Central memory CD8-positive, alpha-beta T cell (primary cell): ENCODE results near the gene ATP6V0A1.

ENCODE experiments used
- ATAC-seq: fragments of 150-1000 bp; cut with Tn5 transposase; replicated peaks from 2 replicates; pipeline ENCODE4 v1.10.0; 2022; ENCODE audit warnings: mild to moderate bottlenecking, moderate FRiP score, moderate number of reproducible peaks; ENCODE audit not compliant: poor library complexity, severe bottlenecking; ENCODE audit errors: extremely low read depth
- DNase-seq, 2 donors: peaks; one replicate each; pipeline ENCODE4 v3.0.0; 2021; ENCODE audit warnings: low spot score in 2 of 2
- H3K27ac Mint-ChIP-seq: one replicate; pipeline ENCODE4 v1.8.0; 2022; ENCODE audit warnings: low read depth, mild to moderate bottlenecking, moderate library complexity, mixed read lengths
- H3K27me3 Mint-ChIP-seq: one replicate; pipeline ENCODE4 v1.8.0; 2022; ENCODE audit warnings: mixed read lengths
- H3K36me3 Mint-ChIP-seq: one replicate; pipeline ENCODE4 v1.8.0; 2022; ENCODE audit warnings: mild to moderate bottlenecking, moderate library complexity, mixed read lengths; ENCODE audit not compliant: insufficient read depth
- H3K4me1 Mint-ChIP-seq: one replicate; pipeline ENCODE4 v1.8.0; 2022; ENCODE audit warnings: mixed read lengths
- H3K4me3 Mint-ChIP-seq: one replicate; pipeline ENCODE4 v1.8.0; 2022; ENCODE audit warnings: mild to moderate bottlenecking, moderate library complexity, mixed read lengths
- H3K9me3 Mint-ChIP-seq: one replicate; pipeline ENCODE4 v1.8.0; 2022; ENCODE audit warnings: mixed read lengths

The ATP6V0A1 gene

DNA sequence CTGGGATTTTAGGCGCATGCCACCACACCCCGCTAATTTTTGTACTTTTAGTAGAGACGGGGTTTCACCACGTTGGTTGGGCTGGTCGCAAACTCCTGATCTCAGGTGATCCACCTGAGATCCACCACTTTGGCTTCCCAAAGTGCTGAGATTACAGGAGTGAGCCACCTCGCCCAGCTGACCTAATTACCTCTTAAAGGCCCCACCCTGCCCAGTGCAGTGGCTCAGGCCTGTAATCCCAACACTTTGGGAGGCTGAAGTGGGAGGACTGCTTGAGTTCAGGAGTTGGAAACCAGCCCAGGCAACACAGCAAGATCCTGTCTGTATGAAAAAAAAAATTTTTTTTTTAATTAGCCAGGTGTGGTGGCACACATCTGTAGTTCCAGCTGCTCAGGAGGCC, 100.4 kb downstream of the ATP6V0A1 start:
- no peak for ATAC-seq
- H3K27ac Mint-ChIP-seq = no peak overlapping the region
- no peak overlapping the region for H3K4me3 Mint-ChIP-seq

DNA sequence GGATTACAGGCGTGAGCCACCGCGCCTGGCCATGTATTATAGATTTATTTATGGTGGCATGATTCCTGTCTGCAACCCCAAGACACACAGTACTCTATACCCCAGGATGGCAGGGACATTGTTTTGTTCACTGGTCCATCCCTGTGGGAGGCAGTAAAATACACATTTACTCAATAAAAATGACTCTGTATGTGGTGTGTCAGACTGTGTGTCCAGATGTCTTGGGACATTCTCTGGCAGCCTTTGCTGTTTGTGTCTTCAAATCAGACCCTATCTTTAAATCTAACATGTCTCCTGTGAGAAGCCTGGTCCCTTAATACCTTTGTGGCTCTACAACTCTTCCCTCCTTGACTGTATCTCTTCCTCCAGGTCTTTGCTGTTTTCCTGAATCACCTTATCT, 101.6 kb downstream of the ATP6V0A1 start:
- Mint-ChIP-seq H3K4me3 (no peak overlapping the region), H3K27me3 (no peaks in the 10 kb centered on the region), H3K4me1 (peaks cover 31% of the 10 kb centered on the region), H3K27ac (peak overlapping the region; percentile 44), H3K9me3 (no peaks in the 10 kb centered on the region), H3K36me3 (peaks cover 11% of the 10 kb centered on the region)
- ATAC-seq (no peak), DNase-seq (no peak)

More for the DNA sequence above, 100.4 kb downstream of the ATP6V0A1 start:
- no peak for DNase-seq
- H3K36me3 Mint-ChIP-seq = peaks cover 11% of the 10 kb centered on the region
- peaks cover 42% of the 10 kb centered on the region for H3K4me1 Mint-ChIP-seq
- no peaks in the 10 kb centered on the region for H3K27me3 Mint-ChIP-seq
- no peaks in the 10 kb centered on the region for H3K9me3 Mint-ChIP-seq

DNA sequence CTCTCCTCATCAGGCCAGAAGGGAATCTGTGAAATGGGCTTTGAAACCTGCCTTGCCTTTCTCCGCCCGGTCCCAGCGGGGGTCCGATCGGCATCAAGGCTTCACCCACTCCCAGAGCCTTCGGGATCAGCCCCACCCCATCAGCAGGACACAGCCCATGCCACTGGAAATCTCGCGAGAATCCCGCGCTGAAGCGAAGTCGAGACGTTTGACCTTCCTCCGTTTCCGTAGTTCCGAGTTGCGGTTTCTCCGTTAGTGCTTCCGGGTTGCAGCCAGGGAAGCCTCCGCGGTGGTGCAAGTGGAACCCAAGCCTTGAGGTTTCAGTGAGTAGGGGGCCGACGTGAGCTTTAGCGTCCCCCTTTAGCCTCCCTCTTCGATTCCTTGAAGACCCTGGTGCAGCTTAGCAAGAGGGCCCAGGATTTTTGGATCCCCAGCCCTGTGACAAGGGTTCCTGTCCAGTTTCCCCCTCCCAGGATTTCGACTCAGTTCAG, 103.3 kb downstream of the ATP6V0A1 start, which contains the start of gene COASY:
Gene COASY, plus strand, starts transcription at position 252 of the 491 bp plus-strand sequence. CDS start 475 bp downstream, outside the sequence.
- H3K27me3 Mint-ChIP-seq = no peaks in the 10 kb centered on the region
- DNase-seq = peak; percentile 83 to 86
- H3K36me3 Mint-ChIP-seq = peaks cover 17% of the 10 kb centered on the region
- H3K9me3 Mint-ChIP-seq = no peaks in the 10 kb centered on the region
- peaks cover 34% of the 10 kb centered on the region for H3K4me1 Mint-ChIP-seq
- ATAC-seq = peak; percentile 64
- peak within 1 kb of the TSS; percentile 96 for H3K27ac Mint-ChIP-seq
- H3K4me3 Mint-ChIP-seq = peak within 1 kb of the TSS; percentile 89

DNA sequence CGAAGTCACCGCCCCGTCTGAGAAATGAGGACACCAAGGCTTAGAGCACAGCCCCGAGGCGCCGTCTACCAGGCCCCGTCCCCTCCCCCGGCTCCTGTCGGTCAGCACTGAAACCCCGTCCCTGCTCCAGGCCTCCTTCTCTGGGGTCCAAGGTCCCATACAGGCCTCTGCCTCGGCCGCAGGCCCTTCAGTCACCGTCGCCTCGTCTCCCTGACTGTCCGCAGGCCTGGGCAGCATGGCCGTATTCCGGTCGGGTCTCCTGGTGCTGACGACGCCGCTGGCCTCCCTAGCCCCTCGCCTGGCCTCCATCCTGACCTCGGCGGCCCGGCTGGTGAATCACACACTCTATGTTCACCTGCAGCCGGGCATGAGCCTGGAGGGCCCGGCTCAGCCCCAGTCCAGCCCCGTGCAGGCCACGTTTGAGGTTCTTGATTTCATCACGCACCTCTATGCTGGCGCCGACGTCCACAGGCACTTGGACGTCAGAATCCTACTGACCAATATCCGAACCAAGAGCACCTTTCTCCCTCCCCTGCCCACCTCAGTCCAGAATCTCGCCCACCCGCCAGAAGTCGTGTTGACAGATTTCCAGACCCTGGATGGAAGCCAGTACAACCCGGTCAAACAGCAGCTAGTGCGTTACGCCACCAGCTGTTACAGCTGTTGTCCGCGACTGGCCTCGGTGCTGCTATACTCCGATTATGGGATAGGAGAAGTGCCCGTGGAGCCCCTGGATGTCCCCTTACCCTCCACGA, 103.9 kb downstream of the ATP6V0A1 start:
- peaks cover 21% of the 10 kb centered on the region for H3K36me3 Mint-ChIP-seq
- no peaks in the 10 kb centered on the region for H3K27me3 Mint-ChIP-seq
- H3K27ac Mint-ChIP-seq = peak overlapping the region; percentile 96
- H3K4me1 Mint-ChIP-seq = peaks cover 36% of the 10 kb centered on the region
- no peaks in the 10 kb centered on the region for H3K9me3 Mint-ChIP-seq
- no peak for DNase-seq
- peak overlapping the region; percentile 89 for H3K4me3 Mint-ChIP-seq
- ATAC-seq = no peak

DNA sequence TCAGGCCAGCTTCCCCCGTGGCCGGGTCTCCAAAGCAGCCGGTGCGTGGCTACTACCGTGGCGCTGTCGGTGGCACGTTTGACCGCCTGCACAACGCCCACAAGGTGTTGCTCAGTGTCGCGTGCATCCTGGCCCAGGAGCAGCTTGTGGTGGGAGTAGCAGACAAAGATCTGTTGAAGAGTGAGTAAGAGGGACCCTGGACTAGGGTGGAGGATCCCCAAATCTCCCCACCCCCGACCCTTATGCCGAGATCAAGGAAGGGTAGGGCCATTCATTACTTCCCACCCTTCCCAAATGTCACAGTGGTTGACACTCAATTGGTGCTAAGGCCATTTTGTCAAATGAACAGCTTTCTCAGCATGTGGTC, 104.4 kb downstream of the ATP6V0A1 start:
- DNase-seq (no peak), ATAC-seq (no peak)
- Mint-ChIP-seq H3K4me3 (peak overlapping the region; percentile 89), H3K36me3 (peaks cover 21% of the 10 kb centered on the region), H3K4me1 (peaks cover 41% of the 10 kb centered on the region), H3K27ac (peak overlapping the region; percentile 96), H3K9me3 (no peaks in the 10 kb centered on the region), H3K27me3 (no peaks in the 10 kb centered on the region)

DNA sequence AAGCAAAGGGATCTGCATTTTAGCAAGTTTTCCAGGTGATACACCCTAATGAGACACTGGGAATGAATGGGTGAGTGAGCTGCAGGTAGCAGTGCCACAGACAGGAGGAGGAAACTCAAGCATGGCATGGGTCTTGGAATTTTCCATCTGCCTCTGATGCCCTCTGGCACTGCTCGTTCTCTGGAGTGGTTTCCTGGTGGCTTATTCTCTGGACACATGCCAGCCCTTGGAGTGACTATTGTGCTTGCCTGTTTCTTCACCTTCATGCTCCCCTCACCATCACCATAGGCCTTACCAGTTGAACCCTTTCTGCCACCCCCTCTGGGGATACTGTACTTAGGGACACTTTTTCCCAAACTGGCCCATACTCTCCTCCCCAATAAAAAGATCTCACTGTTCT, 104.9 kb downstream of the ATP6V0A1 start:
- Mint-ChIP-seq H3K4me1 (peaks cover 43% of the 10 kb centered on the region), H3K4me3 (peak overlapping the region; percentile 89)

DNA sequence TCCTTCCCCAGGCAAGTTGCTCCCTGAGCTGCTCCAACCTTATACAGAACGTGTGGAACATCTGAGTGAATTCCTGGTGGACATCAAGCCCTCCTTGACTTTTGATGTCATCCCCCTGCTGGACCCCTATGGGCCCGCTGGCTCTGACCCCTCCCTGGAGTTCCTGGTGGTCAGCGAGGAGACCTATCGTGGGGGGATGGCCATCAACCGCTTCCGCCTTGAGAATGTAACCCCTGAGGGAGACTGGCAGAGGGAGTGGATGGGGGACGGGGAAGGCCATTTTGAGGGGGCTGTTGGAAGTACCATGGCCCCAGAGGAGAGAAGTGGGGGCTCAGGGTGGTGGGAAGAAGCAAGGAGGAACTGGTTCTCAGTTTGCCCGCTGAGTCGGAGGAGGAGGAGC, 105.3 kb downstream of the ATP6V0A1 start:
- no peak for DNase-seq
- H3K27ac Mint-ChIP-seq = peak overlapping the region; percentile 52
- peaks cover 47% of the 10 kb centered on the region for H3K4me1 Mint-ChIP-seq
- H3K36me3 Mint-ChIP-seq = peaks cover 21% of the 10 kb centered on the region
- H3K4me3 Mint-ChIP-seq = peak overlapping the region; percentile 89
- no peaks in the 10 kb centered on the region for H3K9me3 Mint-ChIP-seq
- no peak for ATAC-seq
- H3K27me3 Mint-ChIP-seq = no peaks in the 10 kb centered on the region

More for the DNA sequence above, 104.9 kb downstream of the ATP6V0A1 start:
- DNase-seq (no peak), ATAC-seq (no peak)
- Mint-ChIP-seq H3K27ac (peak overlapping the region; percentile 96), H3K9me3 (no peaks in the 10 kb centered on the region), H3K27me3 (no peaks in the 10 kb centered on the region), H3K36me3 (peaks cover 21% of the 10 kb centered on the region)

DNA sequence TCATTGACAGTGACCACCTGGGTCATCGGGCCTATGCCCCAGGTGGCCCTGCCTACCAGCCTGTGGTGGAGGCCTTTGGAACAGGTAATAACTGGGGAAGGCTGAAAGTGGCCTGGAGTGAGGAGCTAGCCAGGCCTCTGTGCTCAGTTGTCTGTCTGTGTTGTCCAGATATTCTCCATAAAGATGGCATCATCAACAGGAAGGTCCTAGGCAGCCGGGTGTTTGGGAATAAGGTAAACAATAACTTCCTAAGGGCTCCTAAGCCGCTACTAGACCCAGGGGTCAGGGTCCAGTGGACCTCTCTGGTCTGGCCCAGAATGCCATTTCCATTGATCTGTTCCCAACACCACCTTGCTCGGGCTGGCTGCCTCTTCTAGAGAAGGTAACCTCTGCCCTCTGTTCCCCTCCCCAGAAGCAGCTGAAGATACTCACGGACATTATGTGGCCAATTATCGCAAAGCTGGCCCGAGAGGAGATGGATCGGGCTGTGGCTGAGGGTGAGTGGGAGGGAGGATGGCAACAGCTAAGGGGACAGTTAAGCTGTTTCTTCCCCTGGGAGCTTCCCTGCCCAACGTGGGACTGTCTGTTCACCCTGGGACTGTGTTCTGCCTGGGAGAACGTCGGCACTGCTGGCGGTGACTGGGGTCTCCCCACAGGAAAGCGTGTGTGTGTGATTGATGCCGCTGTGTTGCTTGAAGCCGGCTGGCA, 106.3 kb downstream of the ATP6V0A1 start:
- H3K4me1 Mint-ChIP-seq = peaks cover 47% of the 10 kb centered on the region
- H3K4me3 Mint-ChIP-seq = peak overlapping the region; percentile 89
- peaks cover 27% of the 10 kb centered on the region for H3K36me3 Mint-ChIP-seq

DNA sequence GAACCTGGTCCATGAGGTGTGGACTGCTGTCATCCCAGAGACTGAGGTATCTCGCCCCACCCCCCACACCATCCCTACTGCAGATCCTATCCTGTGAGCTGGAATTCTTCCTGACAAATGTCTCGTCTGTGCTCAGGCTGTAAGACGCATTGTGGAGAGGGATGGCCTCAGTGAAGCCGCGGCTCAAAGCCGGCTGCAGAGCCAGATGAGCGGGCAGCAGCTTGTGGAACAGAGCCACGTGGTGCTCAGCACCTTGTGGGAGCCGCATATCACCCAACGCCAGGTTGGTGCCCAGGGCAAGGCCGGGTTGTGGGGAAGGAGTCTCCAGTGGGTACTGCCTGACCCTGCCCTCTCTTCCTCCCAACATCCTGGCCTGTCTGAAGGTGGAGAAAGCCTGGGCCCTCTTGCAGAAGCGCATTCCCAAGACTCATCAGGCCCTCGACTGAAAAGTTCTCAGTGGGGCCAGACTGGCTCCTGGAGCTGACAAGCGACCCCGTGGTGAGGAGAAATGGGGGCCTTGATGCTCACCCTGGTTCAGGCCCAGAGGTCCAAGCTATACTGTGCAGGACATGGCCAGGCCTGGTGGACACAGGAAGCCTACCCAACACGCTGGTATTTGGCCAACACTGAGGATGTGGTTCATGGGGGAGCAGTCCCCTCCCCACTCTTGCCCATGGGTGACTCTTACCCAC, 107.0 kb downstream of the ATP6V0A1 start:
- Mint-ChIP-seq H3K27ac (peak overlapping the region; percentile 89), H3K9me3 (no peaks in the 10 kb centered on the region), H3K36me3 (peaks cover 28% of the 10 kb centered on the region), H3K4me1 (peaks cover 47% of the 10 kb centered on the region), H3K27me3 (no peaks in the 10 kb centered on the region), H3K4me3 (peak overlapping the region; percentile 93)
- ATAC-seq (no peak), DNase-seq (no peak)

More for the DNA sequence above, 106.3 kb downstream of the ATP6V0A1 start:
- Mint-ChIP-seq H3K9me3 (no peaks in the 10 kb centered on the region), H3K27me3 (no peaks in the 10 kb centered on the region), H3K27ac (no peak overlapping the region)
- ATAC-seq = no peak
- DNase-seq = no peak

DNA sequence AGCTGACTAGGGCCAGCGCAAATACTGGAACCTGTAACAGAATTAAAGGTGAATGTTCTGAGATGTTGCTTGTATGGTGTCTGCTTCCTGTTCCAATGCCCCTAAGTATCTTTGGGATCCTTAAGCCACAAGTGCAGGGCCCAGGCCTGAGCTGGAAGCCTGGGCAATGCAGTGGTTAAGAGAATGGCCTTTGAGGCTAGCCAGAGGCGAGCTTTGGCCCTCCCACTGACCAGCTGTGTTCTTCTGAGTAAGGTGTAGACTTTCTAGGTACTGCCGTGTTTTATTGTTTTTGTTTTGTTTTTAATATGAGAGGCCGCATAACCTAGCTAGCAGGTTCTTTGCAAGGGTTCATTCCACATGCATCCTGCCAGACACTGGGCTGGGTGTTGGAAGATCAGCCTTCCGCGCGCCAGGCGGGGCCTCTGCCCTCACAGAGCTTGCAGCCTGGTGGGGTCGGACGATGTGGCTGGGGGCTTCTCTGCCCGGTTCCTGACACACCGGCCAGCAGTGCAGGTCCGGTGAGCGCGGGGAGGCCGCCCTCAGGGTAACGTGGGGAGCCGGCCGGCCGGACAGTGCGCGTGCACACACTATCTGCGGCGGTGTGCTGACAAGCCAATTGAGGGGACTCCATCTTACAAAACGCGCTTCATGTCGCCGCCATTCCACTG, 107.7 kb downstream of the ATP6V0A1 start:
- peaks cover 32% of the 10 kb centered on the region for H3K36me3 Mint-ChIP-seq
- ATAC-seq = no peak

DNA sequence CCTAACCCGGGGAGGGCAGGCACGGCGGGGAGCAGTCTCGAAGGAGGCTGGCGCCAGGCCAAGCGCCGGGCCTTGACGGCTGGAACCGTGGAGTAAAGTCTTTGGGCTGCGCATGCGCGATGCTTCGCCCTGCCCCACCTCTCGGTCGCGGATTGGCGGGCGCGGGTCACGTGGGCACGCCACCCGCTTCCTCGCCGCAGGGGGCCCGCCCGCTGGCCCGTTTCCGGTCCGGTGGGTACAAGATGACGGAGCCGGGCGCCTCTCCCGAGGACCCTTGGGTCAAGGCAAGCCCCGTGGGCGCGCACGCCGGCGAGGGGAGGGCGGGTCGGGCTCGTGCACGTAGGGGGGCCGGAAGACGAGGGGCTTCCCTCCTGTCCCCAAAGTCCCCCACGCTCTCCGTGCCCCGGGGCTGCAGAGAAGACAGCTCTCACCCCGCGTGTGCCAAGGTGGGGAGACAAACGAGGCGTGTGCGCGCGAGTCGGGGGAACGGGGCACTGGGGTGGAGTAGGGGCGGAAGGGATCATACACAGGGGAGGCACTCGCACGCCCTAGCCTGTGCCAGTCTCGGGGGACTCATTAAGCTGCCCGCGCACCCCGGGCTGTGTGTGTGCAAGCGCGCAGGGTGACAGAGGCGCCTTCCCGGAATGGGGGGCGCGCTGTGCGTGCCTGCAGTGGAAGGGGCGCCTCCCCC, 108.3 kb downstream of the ATP6V0A1 start, which contains the start of gene MLX:
Gene MLX, plus strand, starts transcription at position 218 of the 691 bp plus-strand sequence. Its CDS starts 25 bp downstream, at position 243.
- Mint-ChIP-seq H3K36me3 (peaks cover 32% of the 10 kb centered on the region), H3K4me1 (peaks cover 40% of the 10 kb centered on the region), H3K4me3 (peak within 1 kb of the TSS; percentile 93), H3K9me3 (no peaks in the 10 kb centered on the region), H3K27me3 (no peaks in the 10 kb centered on the region), H3K27ac (peak within 1 kb of the TSS; percentile 89)
- ATAC-seq (peak; percentile 81), DNase-seq (peak; percentile 80 to 88)

More for the DNA sequence above, 107.7 kb downstream of the ATP6V0A1 start:
- Mint-ChIP-seq H3K4me1 (peaks cover 46% of the 10 kb centered on the region), H3K27me3 (no peaks in the 10 kb centered on the region), H3K9me3 (no peaks in the 10 kb centered on the region), H3K27ac (peak overlapping the region; percentile 89), H3K4me3 (peak overlapping the region; percentile 93)
- DNase-seq = no peak
